MCF 10A (cell line): ENCODE measurements around the gene AP3D1. TPM values are rescaled to one million over a fixed set of nuclear protein-coding genes. Genes with fewer than 3 reads are reported as not detected.

Experiments
- BruUV-seq: library from RNA; stranded (reverse); fragments of 400-500 nt; replicated peaks from 2 replicates; lab custom pipeline; 2021; lab: Mats Ljungman, UMichigan
- CTCF ChIA-PET: fragments of 300-600 bp; sonication (Branson Sonifier 250); formaldehyde crosslinking; extraction: SDS; loops from one replicate; lab custom pipeline; 2021; ENCODE audit warnings: antibody characterized with exemption, inconsistent platforms; lab: Yijun Ruan, JAX
- POLR2A ChIA-PET: fragments of 300-600, 350-650 bp; sonication (Branson Sonifier 250); formaldehyde crosslinking; extraction: SDS; loops from one replicate; lab custom pipeline; 2020; ENCODE audit warnings: antibody characterized with exemption, inconsistent platforms; lab: Yijun Ruan, JAX
- DNase-seq: peaks from one replicate; pipeline ENCODE4 v3.0.0-alpha.2; 2018; ENCODE audit not compliant: unreplicated experiment
- H3K27ac Mint-ChIP-seq: one replicate; pipeline ENCODE4 v1.8.0; 2022; ENCODE audit warnings: mild to moderate bottlenecking, low read depth, mixed read lengths; ENCODE audit not compliant: unreplicated experiment
- H3K27me3 Mint-ChIP-seq: one replicate; pipeline ENCODE4 v1.8.0; 2022; ENCODE audit warnings: mixed read lengths; ENCODE audit not compliant: insufficient read depth, unreplicated experiment
- H3K36me3 Mint-ChIP-seq: one replicate; pipeline ENCODE4 v1.8.0; 2022; ENCODE audit warnings: mild to moderate bottlenecking, moderate library complexity, mixed read lengths; ENCODE audit not compliant: insufficient read depth, unreplicated experiment
- H3K4me1 Mint-ChIP-seq: one replicate; pipeline ENCODE4 v1.8.0; 2022; ENCODE audit warnings: mixed read lengths; ENCODE audit not compliant: insufficient read depth, unreplicated experiment
- H3K4me3 Mint-ChIP-seq: one replicate; pipeline ENCODE4 v1.8.0; 2022; ENCODE audit warnings: mild to moderate bottlenecking, moderate library complexity, mixed read lengths; ENCODE audit not compliant: unreplicated experiment
- H3K9me3 Mint-ChIP-seq: one replicate; pipeline ENCODE4 v1.8.0; 2022; ENCODE audit warnings: mixed read lengths; ENCODE audit not compliant: unreplicated experiment
- CTCF ChIP-seq: fragments of 200-600 bp; IDR thresholded peaks from one replicate; pipeline ENCODE4 v1.8.0; 2022; ENCODE audit warnings: antibody characterized with exemption, mild to moderate bottlenecking; ENCODE audit not compliant: unreplicated experiment
- intact Hi-C: fragments of 100-400 bp; cut with micrococcal nuclease; formaldehyde crosslinking; loops from 2 replicates; pipeline ENCODE4 v1.14.1; 2022
- total RNA-seq: library from RNA; stranded (reverse); gene quantifications from 2 replicates; pipeline ENCODE4 v1.2.3, GENCODE V29; 2022

AP3D1 gene
- total RNA-seq, 1 experiment from 2014 or later: 181 TPM

- Mint-ChIP-seq H3K27me3 (no peaks in the 10 kb centered on the region), H3K4me3 (no peak overlapping the region), H3K36me3 (peaks cover 40% of the 10 kb centered on the region), H3K9me3 (no peaks in the 10 kb centered on the region), H3K4me1 (no peaks in the 10 kb centered on the region), H3K27ac (no peak overlapping the region)
- no peak for DNase-seq
- intact Hi-C loops: no loop called here
- BruUV-seq: no TSS peak
- ChIA-PET POLR2A (interaction anchor here (0.6 kb wide), 1 partner anchor 177 kb away, joined by 3 read pairs; no protein-coding TSS in a partner anchor), CTCF (no interaction called here)
- TF ChIP-seq CTCF: no peak
Measured at GRCh38 chr19:2198317-2198716, 47.0 kb upstream of the AP3D1 start.

- Mint-ChIP-seq H3K27ac (no peak overlapping the region), H3K9me3 (no peaks in the 10 kb centered on the region), H3K4me3 (no peak overlapping the region), H3K36me3 (peaks cover 47% of the 10 kb centered on the region), H3K4me1 (no peaks in the 10 kb centered on the region), H3K27me3 (no peaks in the 10 kb centered on the region)
- ChIA-PET POLR2A (no interaction called here), CTCF (no interaction called here)
- DNase-seq: no peak
- intact Hi-C loops: no loop called here
- TF ChIP-seq CTCF: no peak
- BruUV-seq: no TSS peak
Measured at GRCh38 chr19:2197270-2197669, 45.9 kb upstream of the AP3D1 start.

- no peak overlapping the region for H3K27ac Mint-ChIP-seq
- ChIA-PET POLR2A (no interaction called here), CTCF (interaction anchor here (0.7 kb wide), 2 partner anchors 17 to 568 kb away, joined by 3 read pairs; no protein-coding TSS in a partner anchor)
- H3K9me3 Mint-ChIP-seq: no peaks in the 10 kb centered on the region
- H3K4me1 Mint-ChIP-seq: no peaks in the 10 kb centered on the region
- intact Hi-C loops: no loop called here
- no peak for DNase-seq
- no TSS peak for BruUV-seq
- H3K4me3 Mint-ChIP-seq: no peak overlapping the region
- TF ChIP-seq CTCF: no peak
- no peaks in the 10 kb centered on the region for H3K27me3 Mint-ChIP-seq
- peaks cover 51% of the 10 kb centered on the region for H3K36me3 Mint-ChIP-seq
Measured at GRCh38 chr19:2195914-2196313, 44.5 kb upstream of the AP3D1 start.

- H3K27ac Mint-ChIP-seq: no peak overlapping the region
- intact Hi-C loops: no loop called here
- no peak overlapping the region for H3K4me3 Mint-ChIP-seq
- no peaks in the 10 kb centered on the region for H3K9me3 Mint-ChIP-seq
- H3K4me1 Mint-ChIP-seq: no peaks in the 10 kb centered on the region
- POLR2A ChIA-PET: no interaction called here
- H3K27me3 Mint-ChIP-seq: no peaks in the 10 kb centered on the region
- TF ChIP-seq CTCF: no peak
- DNase-seq: no peak
- CTCF ChIA-PET: interaction anchor here (0.7 kb wide), 1 partner anchor 568 kb away, joined by 3 read pairs; no protein-coding TSS in a partner anchor
- peaks cover 56% of the 10 kb centered on the region for H3K36me3 Mint-ChIP-seq
- no TSS peak for BruUV-seq
Measured at GRCh38 chr19:2195361-2195760, 44.0 kb upstream of the AP3D1 start.
